ENCODE data around the gene ABCA10.

- TF ChIP-seq CTCF (IDR thresholded peaks at IDR 0.05): no peak
- TF ChIP-seq POLR2AphosphoS5 (IDR thresholded peaks at IDR 0.05): no peak
- no peak for TF ChIP-seq POLR2A (IDR thresholded peaks at IDR 0.05)
Measured at GRCh38 chr17:69239611-69240600, 11.3 kb upstream of the ABCA10 start.

All from breast epithelium (tissue), 3 donors.